TTC549 (cell line): ENCODE results near the gene PPP1R37.

Experiments used
- FAIRE-seq: peaks from 2 replicates; lab custom pipeline; 2012; peaks lifted over from hg19 to GRCh38; lab: Jason Lieb, UNC

PPP1R37 gene

DNA sequence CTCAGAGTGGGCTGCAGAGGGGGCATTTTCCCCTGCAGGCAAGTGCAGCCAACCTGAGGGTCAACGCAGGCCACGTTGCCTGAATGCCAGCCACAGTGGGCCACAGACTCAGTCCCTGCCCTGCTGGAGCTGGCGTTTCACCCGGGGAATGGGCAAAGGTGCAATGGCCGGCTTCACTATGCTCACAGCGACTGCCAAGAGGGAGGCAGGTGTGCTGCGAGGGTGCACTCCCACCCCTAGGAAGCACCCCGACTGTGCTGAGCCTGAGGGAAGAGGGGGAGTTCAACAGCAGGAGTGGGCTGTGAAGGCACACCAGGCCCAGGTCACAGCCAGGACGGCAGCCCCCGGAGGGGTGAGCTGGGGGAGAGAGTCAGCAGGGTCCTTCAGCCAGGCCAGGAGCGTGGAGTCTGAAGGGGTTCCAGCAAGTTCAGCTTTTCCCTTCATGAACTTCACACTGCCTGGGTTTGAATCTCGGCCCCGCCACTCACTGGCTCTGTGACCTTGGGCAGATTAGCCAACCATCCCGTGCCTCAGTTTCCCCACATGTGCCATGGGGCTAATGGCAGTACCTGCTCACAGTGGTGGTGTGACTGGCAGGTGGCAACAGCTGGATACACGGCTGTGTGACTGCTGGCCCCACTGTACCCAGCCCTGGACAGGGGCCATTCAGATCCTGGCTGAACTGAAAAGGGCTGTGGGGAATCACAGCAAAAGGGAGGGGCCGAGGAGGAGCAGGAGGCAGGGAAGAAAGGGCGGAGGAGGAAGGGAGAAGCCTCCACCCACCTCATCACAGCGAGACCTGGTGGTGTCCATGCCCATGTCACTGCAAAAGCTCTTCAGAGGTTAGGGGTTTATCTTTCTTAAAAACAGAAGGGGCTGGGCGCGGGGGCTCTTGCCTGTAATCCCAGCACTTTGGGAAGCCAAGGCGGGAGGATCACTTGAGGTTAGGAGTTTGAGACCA, 77.4 kb downstream of the PPP1R37 start:
- no peak for FAIRE-seq

DNA sequence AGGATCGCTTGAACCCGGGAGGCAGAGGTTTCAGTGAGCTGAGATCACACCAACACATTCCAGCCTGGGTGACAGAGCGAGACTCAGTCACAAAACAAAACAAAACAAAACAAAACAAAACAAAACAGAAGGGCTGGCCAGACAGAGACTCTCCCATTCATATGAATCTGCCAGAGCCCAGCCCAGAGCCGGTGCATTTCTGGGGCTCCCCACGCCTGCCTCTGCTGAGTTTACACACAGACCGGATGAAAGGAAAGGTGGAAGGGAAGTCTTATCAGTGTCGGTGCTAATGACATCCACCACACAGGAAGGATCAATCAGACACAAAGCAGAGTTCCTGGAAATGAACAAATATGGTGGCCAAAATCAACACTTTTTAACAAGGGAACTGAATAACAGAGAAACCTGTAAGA, 78.2 kb downstream of the PPP1R37 start:
- no peak for FAIRE-seq

DNA sequence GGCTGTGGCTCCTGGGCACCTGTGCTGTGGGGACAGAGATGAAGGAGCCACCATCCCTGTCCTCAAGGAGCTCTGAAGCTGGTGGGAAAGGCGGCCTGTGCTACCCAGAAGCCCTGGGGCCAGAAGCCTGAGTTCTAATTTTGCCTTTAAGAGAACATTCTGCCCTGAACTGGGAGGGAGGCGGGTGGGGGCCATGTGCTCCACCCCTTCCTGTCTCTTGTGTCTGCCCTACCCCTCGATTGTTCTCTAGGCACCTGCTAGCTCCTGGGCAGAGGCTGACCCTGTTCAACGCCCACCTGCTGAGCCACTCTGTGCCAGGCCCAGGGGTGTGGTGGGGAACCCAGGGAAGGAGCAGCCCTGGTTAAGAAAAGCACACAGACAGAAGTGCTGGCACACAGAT, 79.2 kb downstream of the PPP1R37 start:
- no peak for FAIRE-seq

DNA sequence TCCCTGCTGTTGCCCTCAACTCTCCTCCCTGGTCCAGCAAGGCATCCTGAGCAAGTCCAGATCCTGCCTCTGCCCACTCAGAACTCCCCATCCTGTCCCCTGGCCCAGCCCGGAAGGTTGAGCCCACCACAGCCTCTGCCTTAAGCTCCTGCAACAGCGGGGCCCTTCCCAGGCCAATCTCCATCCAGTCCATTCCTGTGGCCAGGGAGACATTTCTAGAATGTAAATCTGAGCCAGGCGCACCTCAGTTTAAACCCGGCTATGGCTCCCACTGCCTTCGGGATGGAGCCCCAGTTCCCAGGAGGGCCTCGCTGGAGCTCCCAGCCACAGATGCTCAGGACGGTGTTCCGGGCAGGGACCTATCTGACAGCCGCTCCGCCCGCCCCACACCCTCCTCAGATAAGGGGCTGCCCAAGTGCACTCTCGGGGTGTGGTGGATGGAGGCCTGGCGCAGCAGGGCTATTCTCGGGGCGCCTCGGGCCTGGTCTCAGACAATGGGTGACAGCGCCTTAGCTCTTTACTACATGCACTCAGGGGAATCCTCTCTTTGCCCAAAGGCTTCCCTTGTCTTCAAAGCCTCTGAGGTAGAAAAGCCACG, 79.7 kb downstream of the PPP1R37 start:
- no peak for FAIRE-seq

DNA sequence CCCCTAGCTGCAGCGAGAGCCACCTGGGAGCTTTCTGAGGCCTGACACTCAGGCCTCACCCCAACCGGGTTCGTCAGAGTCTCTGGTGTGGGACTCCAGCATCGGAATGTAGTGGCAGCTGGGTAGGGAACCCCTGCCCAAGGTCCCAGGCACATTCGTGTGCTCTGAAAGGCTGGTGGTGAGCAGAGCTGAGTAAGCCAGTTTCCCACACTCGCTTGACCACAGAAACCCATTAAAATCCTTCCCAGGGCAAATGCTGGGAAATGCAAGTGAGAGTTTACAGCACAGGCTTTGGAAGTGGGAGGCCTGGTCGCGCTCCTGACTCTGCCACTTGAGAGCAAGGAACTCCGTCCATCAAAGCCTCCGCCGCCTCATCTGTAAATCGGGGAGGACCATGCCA, 80.8 kb downstream of the PPP1R37 start:
- FAIRE-seq: no peak

DNA sequence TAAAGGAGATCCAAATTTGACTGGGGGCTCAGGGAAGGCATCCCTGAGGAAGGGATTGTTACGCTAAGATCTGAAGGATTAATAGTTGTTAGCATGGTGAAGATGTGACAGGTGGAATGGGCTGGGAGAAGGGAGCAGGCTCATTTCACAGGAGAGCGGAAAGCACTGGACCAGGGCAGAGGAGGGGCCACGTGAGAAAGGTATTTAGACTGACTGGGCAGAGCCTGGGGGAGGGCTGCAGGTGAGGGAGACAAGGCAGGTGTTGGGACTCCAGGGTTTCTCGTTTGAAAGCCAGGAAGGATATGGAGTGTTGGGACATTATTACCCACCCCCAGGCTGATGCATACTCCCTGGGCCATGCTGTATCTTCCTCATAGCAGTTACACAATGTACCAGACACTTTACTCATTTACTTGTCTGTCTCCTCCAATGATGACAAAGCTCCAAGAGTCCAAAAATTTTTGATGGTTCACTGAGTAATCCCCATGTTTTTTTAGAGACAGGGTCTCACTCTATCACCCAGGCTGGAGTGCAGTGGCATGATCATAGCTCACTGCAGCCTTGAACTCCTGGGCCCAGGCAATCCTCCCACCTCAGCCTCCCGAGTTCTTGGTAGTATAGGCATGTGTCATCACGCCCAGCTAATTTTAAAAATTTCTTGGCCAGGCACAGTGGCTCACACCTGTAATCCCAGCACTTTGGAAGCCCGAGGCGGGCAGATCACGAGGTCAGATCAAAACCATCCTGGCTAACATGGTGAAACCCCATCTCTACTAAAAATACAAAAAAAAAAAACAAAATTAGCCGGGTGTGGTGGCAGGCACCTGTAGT, 82.8 kb downstream of the PPP1R37 start:
- no peak for FAIRE-seq

DNA sequence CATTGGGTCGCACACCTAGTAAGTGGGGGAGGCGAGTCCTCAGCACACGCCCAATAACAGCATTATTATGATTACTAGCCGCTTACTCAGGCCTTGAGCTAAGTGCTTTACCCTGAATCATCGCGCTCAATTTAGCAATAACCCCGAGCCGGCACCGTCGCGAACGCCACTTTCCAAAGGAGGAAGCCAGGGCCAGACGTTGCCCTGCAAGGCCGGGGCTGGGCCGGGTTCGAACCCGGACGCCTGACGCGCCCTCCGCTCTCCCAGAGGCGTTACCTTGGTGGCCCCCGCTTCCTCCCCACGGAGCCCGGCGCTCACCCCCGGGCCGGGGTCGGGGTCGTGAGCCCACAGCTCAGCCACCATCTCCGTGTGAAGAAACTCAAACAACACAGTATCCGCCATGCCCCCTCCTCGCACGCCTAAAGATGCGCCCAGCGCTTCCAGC, 84.9 kb downstream of the PPP1R37 start, which contains the start of gene TRAPPC6A:
TSS of gene TRAPPC6A (minus strand) at position 421 of the 445 bp plus-strand sequence. CDS start at position 402, 19 bp downstream.
- FAIRE-seq: no peak

DNA sequence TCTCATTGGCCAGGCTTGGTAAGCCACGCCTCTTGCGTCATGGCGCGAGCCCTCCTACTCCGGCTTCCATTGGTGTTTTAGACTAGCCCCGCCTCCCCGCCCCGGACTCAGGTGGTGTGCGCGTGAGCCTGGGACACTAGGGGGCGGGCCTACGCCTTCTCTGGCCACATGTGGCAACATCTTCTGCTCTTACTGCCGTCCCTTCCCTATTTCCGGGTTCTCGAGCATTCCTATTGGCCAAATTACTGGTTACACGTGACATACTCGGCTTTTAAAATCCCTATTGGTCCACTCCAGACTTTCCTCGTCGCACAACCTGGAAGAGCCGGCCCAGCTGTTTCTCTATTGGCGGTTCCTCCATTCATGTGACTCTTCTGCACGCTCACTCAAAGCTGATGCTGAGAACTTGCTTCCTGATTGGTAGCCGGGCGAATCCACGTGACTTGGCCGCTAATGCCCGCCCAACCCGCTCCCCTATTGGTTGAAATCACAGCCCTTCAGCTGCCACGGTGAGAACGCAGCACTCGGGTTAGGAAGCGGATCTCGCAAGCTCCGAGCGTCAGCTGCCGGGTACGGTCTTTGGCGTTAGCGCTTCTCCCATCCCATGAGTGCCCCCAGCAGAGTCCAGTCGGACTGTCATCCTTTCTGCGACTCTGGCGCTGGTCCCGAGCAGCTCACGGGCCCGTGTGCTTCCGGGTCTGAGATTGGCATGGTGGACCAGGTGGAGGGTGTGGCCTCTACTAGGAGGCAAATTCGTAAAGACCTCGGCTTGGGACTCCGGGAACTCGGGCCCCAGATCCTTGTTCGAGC, 85.5 kb downstream of the PPP1R37 start, which contains the start of gene BLOC1S3:
TSS of gene BLOC1S3 (plus strand) at position 523 of the 810 bp plus-strand sequence. CDS start 513 bp downstream, outside the sequence.
- peak; percentile 99 for FAIRE-seq

DNA sequence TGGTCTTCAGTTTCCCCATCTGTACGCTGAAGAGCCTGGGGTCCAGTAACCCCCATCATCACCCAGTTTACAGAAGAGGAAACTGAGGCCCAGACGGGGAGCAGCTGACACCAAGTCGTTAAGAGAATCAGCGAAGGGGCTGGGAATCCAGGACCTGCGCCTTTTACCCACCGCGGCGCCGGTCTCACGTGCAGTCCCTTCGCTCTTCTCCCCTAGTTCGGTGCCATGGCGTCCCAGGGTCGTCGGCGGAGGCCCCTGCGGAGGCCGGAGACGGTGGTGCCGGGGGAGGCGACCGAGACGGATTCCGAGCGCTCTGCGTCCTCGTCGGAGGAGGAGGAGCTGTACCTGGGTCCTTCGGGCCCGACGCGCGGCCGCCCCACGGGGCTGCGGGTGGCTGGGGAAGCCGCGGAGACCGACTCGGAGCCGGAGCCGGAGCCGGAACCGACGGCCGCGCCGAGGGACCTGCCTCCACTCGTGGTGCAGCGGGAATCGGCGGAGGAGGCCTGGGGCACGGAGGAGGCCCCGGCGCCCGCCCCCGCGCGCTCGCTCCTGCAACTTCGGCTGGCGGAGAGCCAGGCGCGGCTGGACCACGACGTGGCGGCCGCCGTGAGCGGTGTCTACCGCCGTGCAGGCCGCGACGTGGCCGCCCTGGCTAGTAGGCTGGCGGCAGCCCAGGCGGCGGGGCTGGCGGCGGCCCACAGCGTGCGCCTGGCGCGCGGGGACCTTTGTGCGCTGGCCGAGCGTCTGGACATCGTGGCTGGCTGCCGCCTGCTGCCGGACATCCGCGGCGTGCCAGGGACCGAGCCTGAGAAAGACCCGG, 86.3 kb downstream of the PPP1R37 start:
- no peak for FAIRE-seq

DNA sequence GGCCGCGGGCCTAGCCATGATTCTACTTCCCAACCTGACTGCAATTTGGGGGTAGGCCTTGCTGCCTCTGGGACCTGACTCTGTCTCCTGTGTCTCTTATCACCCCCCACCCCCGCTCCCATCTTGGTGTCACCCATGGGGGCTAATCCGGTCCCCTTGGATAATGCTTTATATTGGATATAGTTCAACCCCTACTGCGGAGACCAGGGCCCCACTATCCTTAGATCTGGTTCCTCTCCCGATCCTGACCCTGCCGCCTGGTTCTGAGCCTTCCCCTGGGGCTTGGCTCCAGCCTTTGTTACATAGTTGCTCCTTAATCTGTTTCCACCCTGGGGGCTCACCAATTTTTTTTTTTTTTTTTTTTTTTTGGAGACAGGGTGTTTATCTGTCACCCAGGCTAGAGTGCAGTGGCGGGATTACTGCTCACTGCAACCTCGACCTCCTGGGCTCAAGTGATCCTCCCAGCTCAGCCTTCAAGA, 87.0 kb downstream of the PPP1R37 start:
- no peak for FAIRE-seq

DNA sequence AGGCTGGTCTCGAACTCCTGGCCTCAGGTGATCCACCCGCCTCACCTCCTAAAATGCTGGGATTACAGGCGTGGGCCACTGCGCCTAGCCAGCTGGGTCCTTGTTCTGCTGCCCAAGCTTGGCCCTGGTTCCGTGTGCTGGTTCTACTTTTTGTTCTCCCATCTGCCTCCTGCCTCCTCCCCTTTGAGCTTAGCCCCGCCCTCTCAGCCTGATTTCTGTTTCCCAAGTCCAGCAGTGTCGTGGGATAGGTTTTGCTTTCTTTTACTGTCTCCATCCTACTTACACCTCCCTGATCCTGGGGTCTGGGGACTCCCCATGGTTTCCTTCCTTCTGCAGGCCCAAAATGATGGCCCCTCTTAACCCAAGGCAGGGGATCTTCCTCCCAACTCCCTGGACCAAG, 88.0 kb downstream of the PPP1R37 start:
- no peak for FAIRE-seq

DNA sequence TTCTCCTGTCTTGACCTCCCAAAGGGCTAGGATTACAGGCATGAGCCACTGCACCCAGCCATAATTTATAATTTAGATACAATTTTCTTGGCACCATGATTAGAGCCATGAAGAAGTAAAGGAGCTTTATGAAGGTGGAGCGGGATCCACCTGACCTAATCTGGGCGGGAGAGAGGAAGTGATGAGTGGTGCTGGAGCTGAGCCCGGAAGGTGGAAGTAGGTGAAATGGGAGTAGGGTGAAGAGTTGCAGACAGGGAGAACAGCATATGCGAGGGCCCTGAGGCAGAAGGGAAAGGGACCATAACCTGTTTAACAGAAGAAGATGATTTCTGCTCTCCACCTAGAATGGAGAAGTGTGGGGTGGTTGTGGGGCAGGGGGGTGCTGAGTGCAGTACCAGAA, 89.8 kb downstream of the PPP1R37 start:
- no peak for FAIRE-seq

DNA sequence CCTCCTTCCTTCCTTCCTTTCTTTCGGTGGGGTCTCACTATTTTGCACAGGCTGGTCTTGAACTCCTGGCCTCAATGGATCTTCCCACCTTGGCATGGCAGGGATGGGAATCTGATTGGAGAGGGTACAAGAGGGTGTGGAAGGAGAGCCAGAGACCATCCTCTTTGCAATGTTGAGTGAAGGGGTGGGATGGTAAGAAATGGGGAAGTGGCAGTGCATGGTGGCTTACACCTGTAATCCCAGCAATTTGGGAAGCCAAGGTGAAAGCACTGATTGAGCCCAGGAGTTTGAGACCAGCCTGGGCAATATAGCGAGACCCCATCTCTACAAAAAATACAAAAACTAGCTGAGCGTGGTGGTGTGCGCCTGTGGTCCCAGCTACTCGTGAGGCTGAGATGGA, 91.1 kb downstream of the PPP1R37 start:
- no peak for FAIRE-seq

DNA sequence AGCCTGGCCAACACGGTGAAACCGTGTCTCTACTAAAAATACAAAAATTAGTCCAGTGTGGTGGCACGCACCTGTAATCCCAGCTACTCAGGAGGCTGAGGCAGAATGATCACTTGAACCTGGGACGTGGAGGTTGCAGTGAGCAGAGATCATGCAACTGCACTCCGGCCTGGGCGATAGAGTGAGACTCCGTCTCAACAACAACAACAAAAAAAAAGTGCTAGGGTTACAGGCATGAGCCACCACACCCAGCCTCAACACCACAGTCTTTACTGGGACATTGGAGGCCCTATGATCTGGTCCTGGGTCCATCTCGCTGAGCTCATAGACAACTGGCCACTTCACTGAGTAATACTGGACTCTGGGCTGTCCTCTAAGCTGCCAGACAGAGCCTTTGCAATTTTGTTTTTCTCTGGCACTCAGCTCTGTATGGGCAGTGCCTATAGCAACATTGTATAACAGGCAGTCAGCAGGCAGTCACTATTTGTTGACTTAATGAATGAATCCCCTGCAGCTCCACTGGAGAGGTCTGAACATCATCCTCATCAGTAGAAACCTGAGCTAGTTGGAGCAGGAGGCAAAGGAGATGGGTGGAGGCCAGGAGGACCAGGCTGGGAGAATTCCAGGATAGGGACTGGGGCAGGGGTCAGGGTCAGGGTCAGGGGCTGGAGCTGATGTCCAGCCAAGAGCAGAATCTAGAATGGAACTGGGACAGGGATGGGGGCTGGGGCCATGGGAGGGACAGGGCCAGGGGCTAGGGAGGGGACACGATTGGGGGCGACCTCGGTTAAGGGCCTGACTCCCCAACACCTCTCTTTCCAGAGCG, 93.7 kb downstream of the PPP1R37 start:
- no peak for FAIRE-seq

DNA sequence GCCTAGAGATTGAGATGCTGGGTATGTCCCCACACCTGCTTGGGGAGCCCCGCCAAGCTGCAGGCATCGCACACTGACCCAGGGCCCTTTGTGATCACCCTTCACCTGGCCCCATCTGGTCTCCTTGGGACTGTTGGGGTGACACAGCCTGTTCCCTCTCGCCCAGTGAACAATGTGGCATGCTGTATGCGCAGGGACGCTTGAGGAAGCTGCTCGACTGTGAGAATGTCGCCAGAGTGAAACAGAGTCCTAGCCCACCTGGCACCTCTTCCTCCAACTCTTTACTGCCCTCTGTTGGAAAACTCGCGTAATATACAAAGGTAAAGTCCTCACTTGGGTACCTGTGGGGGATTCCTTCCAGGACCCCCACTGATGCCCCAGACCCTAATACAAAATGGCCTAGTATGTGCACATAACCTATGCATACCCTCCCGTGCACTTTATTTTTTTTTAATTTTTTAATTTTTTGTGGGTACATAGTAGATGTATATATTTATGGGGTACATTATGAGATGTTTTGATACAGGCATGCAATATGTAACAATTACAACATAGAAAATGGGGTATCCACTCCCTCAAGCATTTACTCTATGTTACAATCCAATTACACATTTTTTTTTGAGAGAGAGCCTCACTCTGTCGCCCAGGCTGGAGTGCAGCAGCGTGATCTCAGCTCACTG, 94.6 kb downstream of the PPP1R37 start:
- FAIRE-seq: no peak

DNA sequence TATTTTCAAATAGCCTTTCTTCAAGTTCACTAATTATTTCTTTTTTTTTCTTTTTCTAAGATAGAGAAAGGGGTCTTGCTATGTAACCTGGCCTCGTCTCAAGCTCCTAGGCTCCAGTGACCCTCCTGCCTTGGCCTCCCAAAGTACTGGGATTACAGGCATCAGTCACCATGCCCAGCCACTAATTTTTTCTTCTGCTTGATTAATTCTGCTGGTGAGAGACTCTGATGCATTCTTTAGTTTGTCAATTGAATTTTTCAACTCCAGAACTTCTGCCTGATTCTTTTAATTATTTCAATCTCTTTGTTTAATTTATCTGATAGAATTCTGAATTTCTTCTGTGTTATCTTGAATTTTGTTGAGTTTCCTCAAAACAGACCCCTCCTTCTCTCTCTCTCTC, 97.0 kb downstream of the PPP1R37 start:
- no peak for FAIRE-seq

DNA sequence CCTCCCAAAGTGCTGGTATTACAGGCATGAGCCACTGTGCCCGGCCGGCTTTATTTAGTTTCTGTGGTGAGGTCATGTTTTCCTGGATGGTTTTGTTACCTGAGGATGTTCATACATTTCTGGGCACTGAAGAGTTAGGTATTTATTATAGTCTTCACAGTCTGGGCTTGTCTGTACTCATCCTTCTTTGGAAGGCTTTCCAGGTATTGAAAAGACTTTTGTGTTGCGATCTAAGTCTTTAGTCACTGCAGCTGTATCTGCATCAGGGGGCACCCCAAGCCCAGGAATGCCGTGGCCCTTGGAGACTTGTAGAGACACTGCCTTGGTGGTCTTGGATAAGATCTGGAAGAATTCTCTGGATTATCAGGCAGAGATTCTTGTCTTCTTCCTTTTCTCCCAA, 98.4 kb downstream of the PPP1R37 start:
- no peak for FAIRE-seq

DNA sequence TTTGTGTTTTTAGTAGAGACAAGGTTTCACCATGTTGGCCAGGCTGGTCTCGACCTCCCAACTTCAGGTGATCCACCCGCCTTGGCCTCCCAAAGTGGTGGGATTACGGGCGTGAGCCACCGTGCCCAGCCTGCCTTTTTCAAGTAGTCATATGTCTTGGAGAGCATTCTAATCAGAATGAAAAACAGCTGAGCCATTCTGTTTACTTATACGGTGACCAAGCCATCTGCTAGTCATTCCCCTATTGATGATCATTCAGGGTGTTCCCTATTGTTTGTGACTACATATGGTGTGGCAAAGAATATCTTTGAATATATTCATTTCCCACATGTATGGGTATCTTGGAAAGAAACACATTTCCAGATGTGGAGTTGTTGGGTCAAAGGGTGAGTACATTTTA, 102.8 kb downstream of the PPP1R37 start:
- no peak for FAIRE-seq
